ENCODE data around the gene NIN.
"Not testable (repeated sequence)": the region's sequence is repeated elsewhere in the genome, so short reads cannot be mapped to it uniquely, and the experiment has no call there.

The NIN gene

GRCh38 chr14:50816395-50817047, 14.4 kb downstream of the NIN start:
- no peak for DNase-seq

- not testable (repeated sequence) for DNase-seq
These were observed 15.4 kb downstream of the NIN start for GRCh38 chr14:50815526-50815925.

GRCh38 chr14:50815058-50815457, 15.9 kb downstream of the NIN start:
- not testable (repeated sequence) for DNase-seq

GRCh38 chr14:50814161-50814560, 16.8 kb downstream of the NIN start:
- no peak for DNase-seq

GRCh38 chr14:50813544-50813863, 17.5 kb downstream of the NIN start:
- peak; percentile 63 for DNase-seq

- DNase-seq, result no peak
These were observed 18.0 kb downstream of the NIN start for GRCh38 chr14:50812856-50813543.

GRCh38 chr14:50812180-50812579, 18.8 kb downstream of the NIN start:
- DNase-seq, result no peak

- no peak for DNase-seq
These were observed 22.9 kb downstream of the NIN start for GRCh38 chr14:50808053-50808452.

- DNase-seq, result no peak
These were observed 24.6 kb downstream of the NIN start for GRCh38 chr14:50806241-50806933.

GRCh38 chr14:50805396-50805795, 25.6 kb downstream of the NIN start:
- DNase-seq, result no peak

- no peak for DNase-seq
These were observed 26.7 kb downstream of the NIN start for GRCh38 chr14:50804181-50804721.

- DNase-seq, result no peak
These were observed 29.3 kb downstream of the NIN start for GRCh38 chr14:50801706-50802105.

GRCh38 chr14:50800032-50800431, 30.9 kb downstream of the NIN start:
- no peak for DNase-seq

- no peak for DNase-seq
These were observed 32.9 kb downstream of the NIN start for GRCh38 chr14:50798048-50798421.

- DNase-seq, result no peak
These were observed 33.5 kb downstream of the NIN start for GRCh38 chr14:50797250-50798047.

- no peak for DNase-seq
These were observed 34.6 kb downstream of the NIN start for GRCh38 chr14:50796390-50796789.

- no peak for DNase-seq
These were observed 35.1 kb downstream of the NIN start for GRCh38 chr14:50795909-50796308.

- DNase-seq, result no peak
These were observed 35.8 kb downstream of the NIN start for GRCh38 chr14:50795142-50795541.

- no peak for DNase-seq
These were observed 36.8 kb downstream of the NIN start for GRCh38 chr14:50794068-50794645.

- DNase-seq, result no peak
These were observed 38.3 kb downstream of the NIN start for GRCh38 chr14:50792634-50793068.

- DNase-seq, result no peak
These were observed 38.9 kb downstream of the NIN start for GRCh38 chr14:50792051-50792477.

- no peak for DNase-seq
These were observed 39.8 kb downstream of the NIN start for GRCh38 chr14:50791201-50791600.

GRCh38 chr14:50790589-50790988, 40.4 kb downstream of the NIN start:
- DNase-seq, result no peak

All from central memory CD4-positive, alpha-beta T cell (primary cell).